Prostate gland (tissue), 2 donors: ENCODE data around the gene NPDC1. TPM values are rescaled to one million over a fixed set of nuclear protein-coding genes. Genes with fewer than 3 reads are reported as not detected.

ENCODE experiments used
- DNase-seq: peaks from one replicate; pipeline ENCODE4 v3.0.0-alpha.2; 2019; ENCODE audit warnings: low spot score
- H3K27ac ChIP-seq, 2 donors: fragments of 200-600 bp; sonication (generic); 2 replicates each; pipeline ENCODE4 v1.5.1; 2017 to 2019
- H3K27me3 ChIP-seq: fragments of 200-600 bp; sonication (generic); replicated peaks from 2 replicates; pipeline ENCODE4 v1.5.1; 2019; ENCODE audit not compliant: insufficient read depth
- H3K36me3 ChIP-seq, 2 donors: fragments of 200-600 bp; sonication (generic); 1 replicate in 1 of 2; 2 replicates in 1 of 2; pipeline versions ENCODE4 v1.5.1 to v1.8.1; 2017 to 2019
- H3K4me1 ChIP-seq: fragments of 200-600 bp; sonication (generic); replicated peaks from 2 replicates; pipeline ENCODE4 v1.5.1; 2019
- H3K4me3 ChIP-seq, 2 donors: fragments of 200-600 bp; sonication (generic); 2 replicates each; pipeline ENCODE4 v1.5.1; 2017 to 2019
- H3K9me3 ChIP-seq: fragments of 200-600 bp; sonication (generic); 2 replicates; pipeline ENCODE4 v1.5.1; 2017
- POLR2A ChIP-seq: fragments of 450-650 bp; IDR thresholded peaks from one replicate; pipeline ENCODE4 v1.6.1; 2016; ENCODE audit warnings: antibody characterized with exemption, mild to moderate bottlenecking
- POLR2AphosphoS5 ChIP-seq: sonication (generic); formaldehyde crosslinking; IDR thresholded peaks from one replicate; pipeline ENCODE4 v1.6.1; 2017; ENCODE audit warnings: antibody characterized with exemption
- WGBS: methylation state at CpG from one replicate; pipeline ENCODE4 v1.1.5; 2018; 5-methylcytosine and 5-hydroxymethylcytosine counted together
- intact Hi-C: fragments of 100-400 bp; cut with DNase I; formaldehyde crosslinking; loops from one replicate; pipeline ENCODE4 v1.14.2; 2022
- total RNA-seq, 2 donors: library from RNA; depleted of rRNA; stranded (reverse); fragments of >200 nt; gene quantifications; one replicate each; pipeline ENCODE4 v1.1.0, GENCODE V29; 2016
- TF ChIP-seq, protein P1 (sequence below), 4 experiments: fragments of 200-600 bp in 2 of 4; fragments of 450-650 bp in 2 of 4; sonication (generic) in 2 of 4; IDR thresholded peaks; 1 replicate in 3 of 4; 2 replicates in 1 of 4; pipeline ENCODE4 v1.5.1; 2016 to 2019; ENCODE audit warnings: antibody characterized with exemption in 4 of 4, mild to moderate bottlenecking in 2 of 4, moderate library complexity in 2 of 4

Gene NPDC1
- total RNA-seq, 2 donors from 2014 or later: 384 to 427 TPM

DNA sequence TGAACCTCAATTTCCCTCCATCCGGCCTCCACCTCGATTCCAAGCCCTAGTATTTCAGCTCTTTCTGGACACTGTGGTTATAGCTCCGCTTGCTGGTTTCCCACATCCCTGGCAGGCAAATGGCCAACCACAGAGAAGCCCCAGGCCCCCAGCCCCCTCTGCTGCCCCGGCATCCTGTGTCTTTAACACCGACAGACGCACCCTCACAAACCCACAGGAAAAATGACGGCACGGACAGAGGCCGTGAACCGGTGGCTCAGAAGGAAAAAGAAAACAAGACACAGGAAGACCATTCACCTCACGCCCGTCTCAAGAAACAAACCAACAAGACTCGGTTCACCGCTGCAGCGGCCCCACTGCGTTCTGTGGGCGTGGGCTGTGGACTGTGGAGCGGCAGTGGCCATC lies 48.1 kb downstream of the NPDC1 start:
- 83% methylated on average over 18 of the region's 18 CpGs for WGBS
- intact Hi-C loops: no loop called here
- Histone ChIP-seq H3K27ac (no peak overlapping the region), H3K36me3 (no peaks in the 10 kb centered on the region), H3K27me3 (no peaks in the 10 kb centered on the region), H3K9me3 (no peaks in the 10 kb centered on the region), H3K4me3 (no peak overlapping the region), H3K4me1 (peaks cover 19% of the 10 kb centered on the region)
- no peak for TF ChIP-seq POLR2AphosphoS5
- TF ChIP-seq, protein P1, sequence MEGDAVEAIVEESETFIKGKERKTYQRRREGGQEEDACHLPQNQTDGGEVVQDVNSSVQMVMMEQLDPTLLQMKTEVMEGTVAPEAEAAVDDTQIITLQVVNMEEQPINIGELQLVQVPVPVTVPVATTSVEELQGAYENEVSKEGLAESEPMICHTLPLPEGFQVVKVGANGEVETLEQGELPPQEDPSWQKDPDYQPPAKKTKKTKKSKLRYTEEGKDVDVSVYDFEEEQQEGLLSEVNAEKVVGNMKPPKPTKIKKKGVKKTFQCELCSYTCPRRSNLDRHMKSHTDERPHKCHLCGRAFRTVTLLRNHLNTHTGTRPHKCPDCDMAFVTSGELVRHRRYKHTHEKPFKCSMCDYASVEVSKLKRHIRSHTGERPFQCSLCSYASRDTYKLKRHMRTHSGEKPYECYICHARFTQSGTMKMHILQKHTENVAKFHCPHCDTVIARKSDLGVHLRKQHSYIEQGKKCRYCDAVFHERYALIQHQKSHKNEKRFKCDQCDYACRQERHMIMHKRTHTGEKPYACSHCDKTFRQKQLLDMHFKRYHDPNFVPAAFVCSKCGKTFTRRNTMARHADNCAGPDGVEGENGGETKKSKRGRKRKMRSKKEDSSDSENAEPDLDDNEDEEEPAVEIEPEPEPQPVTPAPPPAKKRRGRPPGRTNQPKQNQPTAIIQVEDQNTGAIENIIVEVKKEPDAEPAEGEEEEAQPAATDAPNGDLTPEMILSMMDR (IDR thresholded peaks at IDR 0.05): no peak
- no peak for TF ChIP-seq POLR2A
- no peak for DNase-seq

DNA sequence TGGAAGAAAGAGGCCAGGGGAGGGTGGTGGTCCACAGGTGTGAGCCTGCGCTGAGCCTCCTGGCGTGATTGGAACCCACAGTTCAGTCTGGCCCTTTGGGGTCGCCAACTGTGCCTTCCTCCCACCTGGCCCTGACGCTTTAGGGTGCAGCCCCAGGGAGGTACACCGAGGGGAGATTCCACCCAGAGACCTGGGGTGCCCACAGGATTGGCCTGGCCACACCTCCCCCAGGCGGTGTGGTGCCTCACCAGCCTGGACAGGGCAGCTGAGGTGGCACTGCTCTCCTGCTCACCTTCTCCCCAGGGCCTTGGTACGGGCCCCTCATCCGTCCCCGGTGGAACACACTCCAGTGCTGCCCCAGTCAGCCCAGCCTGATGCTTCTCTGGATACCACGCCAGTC lies 48.6 kb downstream of the NPDC1 start:
- no peaks in the 10 kb centered on the region for H3K36me3 ChIP-seq
- no peaks in the 10 kb centered on the region for H3K27me3 ChIP-seq
- no peaks in the 10 kb centered on the region for H3K9me3 ChIP-seq
- intact Hi-C loops: no loop called here
- DNase-seq: no peak
- 83% methylated on average over 9 of the region's 10 CpGs for WGBS
- peaks cover 21% of the 10 kb centered on the region for H3K4me1 ChIP-seq
- no peak overlapping the region for H3K27ac ChIP-seq
- H3K4me3 ChIP-seq: no peak overlapping the region
- TF ChIP-seq POLR2A (no peak), POLR2AphosphoS5 (no peak)
- TF ChIP-seq, protein P1 (IDR thresholded peaks at IDR 0.05): no peak

DNA sequence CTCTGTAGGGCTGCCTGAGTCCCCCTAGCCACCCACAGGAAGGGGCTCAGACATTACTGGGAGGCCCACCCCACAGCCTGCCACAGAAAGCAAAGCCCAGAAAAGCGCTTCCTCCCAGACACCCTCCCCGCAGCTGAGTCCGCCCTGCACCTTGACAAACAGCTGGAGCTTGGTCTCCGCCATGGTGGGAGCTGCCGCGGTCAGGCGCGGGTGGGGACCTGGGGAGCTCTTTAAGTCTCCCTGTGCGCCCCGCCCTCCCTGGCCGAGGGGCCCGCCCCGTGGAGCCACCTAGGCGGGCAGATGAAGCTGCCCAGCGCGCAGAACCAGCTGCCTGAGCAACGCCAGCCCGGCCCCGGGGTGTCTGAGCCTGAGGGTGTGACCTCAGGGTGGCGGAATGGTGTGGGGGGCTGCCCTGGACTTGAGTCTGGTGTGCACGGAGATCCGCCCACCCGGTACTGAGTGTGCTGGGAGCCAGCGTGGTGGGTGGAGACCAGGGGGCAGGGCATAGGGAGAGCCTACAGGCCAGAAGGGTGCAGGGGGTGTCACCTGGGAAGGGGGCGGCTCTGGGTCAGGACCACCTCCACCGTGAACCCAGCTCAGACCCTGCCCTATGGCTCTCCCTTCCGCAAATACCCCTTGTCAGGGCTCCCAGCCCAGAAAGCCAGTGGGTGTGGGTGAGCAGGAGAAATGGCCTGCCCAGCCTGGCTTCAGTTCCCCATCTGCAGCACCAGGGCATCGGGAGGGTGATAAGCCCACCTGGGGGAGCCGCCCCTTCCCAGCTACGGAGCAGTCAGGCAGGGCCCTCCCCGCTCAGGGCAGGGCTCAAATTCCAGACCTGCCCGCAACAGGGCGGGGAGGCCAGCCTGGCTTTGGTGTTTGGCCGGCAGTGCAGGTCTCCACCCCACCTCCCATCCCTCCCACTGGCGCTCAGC lies 49.4 kb downstream of the NPDC1 start, which contains the start of gene CLIC3:
TSS of gene CLIC3 (minus strand) at position 208 of the 932 bp plus-strand sequence. CDS start at position 183, 25 bp downstream.
- 15% methylated on average over 34 of the region's 35 CpGs for WGBS
- intact Hi-C loops: no loop called here
- H3K27me3 ChIP-seq: no peaks in the 10 kb centered on the region
- peak within 1 kb of the TSS; percentile 3 to 18 for H3K4me3 ChIP-seq
- no peaks in the 10 kb centered on the region for H3K36me3 ChIP-seq
- DNase-seq: no peak
- TF ChIP-seq POLR2AphosphoS5 (no peak), POLR2A (no peak)
- TF ChIP-seq, protein P1 (IDR thresholded peaks at IDR 0.05): no peak
- H3K27ac ChIP-seq: no peak within 1 kb of the TSS
- H3K9me3 ChIP-seq: no peaks in the 10 kb centered on the region
- H3K4me1 ChIP-seq: peaks cover 21% of the 10 kb centered on the region

DNA sequence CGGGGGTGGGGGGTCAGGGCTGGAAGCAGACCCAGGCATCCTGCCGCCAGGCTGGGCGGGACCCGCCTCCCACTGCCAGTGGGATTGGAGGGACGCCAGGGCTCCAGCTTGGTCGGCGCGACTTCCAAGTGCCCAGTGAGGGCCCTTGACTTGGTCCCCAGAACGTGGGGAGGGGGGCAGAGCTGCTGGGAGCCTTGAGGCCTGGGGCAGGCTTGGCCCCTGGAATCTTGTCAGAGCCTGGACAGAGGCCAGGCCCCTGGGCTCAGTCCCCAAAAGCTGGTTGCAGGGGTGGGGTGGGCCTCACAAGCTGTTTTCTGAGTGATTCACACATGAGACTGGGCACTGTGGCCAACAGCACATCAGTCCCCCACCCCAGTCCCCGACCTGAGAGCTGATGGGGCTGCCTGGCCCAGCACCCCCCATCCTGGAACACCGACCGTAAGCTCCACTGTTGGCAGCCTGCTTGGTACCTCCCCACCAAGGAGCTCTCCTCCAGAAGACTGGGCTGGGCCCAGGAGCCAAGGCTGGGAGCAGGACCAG lies 50.1 kb downstream of the NPDC1 start:
- peaks cover 21% of the 10 kb centered on the region for H3K4me1 ChIP-seq
- WGBS: 21% methylated on average over 12 of the region's 12 CpGs
- H3K36me3 ChIP-seq: no peaks in the 10 kb centered on the region
- no peak overlapping the region for H3K27ac ChIP-seq
- H3K9me3 ChIP-seq: no peaks in the 10 kb centered on the region
- no peaks in the 10 kb centered on the region for H3K27me3 ChIP-seq
- intact Hi-C loops: no loop called here
- DNase-seq: no peak
- TF ChIP-seq POLR2A (no peak), POLR2AphosphoS5 (no peak)
- TF ChIP-seq, protein P1 (IDR thresholded peaks at IDR 0.05): no peak
- H3K4me3 ChIP-seq: peak overlapping the region; percentile 3 to 18
